GM15510 (cell line): ENCODE measurements around the gene GABARAP.

Experiments used
- POLR2A ChIP-seq: IDR thresholded peaks from 3 replicates; pipeline ENCODE4 v1.6.1; 2011; ENCODE audit warnings: borderline replicate concordance; ENCODE audit not compliant: insufficient read length; ENCODE audit errors: extremely low read depth

The GABARAP gene

GRCh38 chr17:7215136-7215638 is 27.1 kb downstream of the GABARAP start:
- no peak for TF ChIP-seq POLR2A

DNA sequence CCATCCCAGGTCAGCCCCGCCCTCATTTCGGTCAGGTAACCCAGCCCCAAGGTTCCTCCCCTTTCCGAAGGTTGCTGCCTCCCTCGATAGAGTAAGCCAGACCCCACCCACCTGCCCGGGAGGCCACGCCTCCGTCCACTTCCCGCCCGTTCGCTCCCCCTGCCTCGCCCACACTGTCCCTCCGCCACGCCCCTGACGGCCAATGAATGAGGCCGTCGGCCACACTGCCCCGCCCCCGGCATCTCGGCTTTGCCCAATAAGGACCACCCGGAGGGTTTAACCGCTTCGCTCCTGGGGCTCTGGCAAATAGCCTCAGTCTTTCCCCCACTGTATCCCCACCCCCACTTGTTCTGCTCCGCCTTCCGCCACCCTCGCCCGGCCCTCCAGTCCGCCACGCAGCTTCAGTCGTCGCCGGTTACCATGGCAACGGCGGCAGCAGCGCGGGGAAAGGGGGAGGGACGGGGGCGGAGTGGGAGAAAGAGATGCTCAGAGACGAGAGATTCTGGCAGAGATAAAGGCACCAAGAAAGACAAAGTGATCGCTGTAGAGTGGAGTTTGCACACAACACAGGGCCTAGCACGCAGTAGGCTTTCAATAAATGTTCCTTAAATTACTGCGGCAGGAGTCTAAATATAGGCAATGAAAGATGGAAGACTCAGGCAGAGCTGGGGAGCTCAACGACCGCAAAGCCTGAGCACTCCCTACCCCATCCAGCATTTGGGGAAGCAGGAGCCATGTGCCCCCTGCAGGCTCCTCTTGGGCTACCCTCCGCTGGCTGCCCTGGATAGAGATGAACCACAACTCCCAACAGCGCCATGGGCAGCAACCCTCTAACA is 27.7 kb downstream of the GABARAP start:
- no peak for TF ChIP-seq POLR2A

- no peak for TF ChIP-seq POLR2A
Measured at GRCh38 chr17:7213895-7214299, 28.4 kb downstream of the GABARAP start.

DNA sequence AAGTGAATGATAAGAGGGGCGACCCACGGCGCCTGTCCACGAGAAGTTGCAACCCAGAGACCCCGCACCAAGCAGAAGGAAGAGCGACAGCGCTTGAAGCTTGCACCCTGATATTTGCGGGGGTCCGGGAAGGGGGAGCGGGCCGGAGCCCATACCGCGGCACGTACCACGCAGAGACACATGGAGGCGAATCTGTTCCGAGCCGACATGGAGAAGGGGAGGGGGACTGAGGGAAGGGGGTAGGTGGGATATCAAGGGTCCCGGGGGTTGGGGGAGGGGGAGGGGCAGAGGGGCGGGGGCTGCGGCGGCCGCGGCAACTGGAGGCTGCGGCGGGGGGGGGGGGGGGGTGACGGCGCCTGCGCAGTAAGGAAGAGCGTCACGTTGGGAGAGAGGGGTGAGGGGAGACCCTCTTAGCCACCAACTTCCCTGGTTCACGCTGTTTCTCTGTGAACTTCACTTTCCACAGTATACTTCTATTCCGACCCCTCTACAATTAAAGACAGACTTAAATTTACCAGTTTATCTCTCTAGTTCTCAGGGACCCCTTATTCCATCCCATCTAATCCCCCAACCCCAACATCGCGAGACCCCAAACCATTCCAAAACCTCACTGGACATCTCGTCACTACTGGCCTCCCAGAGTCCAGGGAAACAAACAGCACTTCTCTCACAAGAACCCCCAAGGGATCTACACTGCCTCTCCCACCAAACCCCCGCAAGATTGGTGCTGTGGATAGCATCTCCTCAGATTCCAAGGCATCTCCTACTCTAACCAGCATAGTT is 30.6 kb downstream of the GABARAP start:
- no peak for TF ChIP-seq POLR2A

DNA sequence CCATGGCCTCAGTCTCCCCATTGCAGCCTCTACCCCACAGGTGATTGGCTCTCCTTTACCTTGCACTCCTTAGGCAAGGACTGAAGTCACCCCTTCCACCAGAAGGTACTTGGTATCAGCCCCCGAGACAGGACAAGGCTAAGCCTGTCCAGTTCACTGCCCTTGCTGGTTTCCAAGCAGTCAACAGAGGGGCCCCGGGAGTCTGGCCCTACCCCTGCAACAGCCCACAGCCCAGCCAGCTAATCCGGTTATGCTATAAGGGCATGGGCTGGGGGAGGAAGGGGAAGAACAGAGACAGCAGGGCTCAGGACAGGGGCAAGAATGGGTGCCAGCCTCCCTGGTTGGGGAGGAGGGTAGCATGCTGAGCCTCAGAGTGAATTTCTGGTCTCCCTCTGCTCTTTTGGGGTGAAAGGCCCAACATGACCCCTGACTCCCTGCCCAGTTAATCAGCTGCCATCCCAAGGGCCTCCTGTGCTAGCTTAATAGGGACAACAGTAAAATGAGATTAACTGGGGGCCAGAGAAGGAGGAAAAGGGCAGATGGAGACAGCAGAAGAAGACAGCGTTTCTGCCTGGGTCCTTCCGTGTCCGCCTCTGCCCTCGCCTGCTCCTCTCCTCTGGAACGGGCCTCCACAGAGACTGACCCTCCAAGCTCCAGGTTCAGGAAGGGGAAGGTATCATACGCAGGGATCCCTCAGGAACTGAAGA is 33.3 kb downstream of the GABARAP start:
- TF ChIP-seq POLR2A = no peak

DNA sequence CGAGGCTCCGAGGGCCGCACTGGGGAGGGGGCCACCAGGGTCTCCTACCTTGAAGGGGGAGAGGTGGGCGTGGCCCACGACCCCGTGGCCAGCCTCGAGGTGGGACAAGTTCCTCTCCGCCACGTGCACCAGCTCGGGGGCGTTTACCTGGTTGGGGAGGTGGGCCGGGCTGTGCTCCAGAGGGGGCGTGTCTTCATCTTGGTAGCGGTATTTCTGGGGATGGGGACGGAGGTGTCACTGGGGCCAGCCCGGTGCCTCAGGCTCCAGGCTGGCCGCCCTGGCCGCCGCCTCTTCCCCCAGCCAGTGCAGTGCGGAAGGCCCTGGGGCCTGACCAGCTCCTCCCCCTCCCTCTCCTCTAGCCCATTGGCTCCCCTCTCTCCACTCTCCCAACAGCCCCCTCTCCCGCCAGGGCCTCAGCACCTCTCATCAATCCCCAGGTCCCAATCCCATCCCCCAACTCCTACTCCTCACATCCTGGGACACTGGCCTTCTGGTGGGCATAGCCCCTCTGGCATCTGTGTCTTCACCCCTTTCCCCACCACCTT is 34.1 kb downstream of the GABARAP start:
- no peak for TF ChIP-seq POLR2A

DNA sequence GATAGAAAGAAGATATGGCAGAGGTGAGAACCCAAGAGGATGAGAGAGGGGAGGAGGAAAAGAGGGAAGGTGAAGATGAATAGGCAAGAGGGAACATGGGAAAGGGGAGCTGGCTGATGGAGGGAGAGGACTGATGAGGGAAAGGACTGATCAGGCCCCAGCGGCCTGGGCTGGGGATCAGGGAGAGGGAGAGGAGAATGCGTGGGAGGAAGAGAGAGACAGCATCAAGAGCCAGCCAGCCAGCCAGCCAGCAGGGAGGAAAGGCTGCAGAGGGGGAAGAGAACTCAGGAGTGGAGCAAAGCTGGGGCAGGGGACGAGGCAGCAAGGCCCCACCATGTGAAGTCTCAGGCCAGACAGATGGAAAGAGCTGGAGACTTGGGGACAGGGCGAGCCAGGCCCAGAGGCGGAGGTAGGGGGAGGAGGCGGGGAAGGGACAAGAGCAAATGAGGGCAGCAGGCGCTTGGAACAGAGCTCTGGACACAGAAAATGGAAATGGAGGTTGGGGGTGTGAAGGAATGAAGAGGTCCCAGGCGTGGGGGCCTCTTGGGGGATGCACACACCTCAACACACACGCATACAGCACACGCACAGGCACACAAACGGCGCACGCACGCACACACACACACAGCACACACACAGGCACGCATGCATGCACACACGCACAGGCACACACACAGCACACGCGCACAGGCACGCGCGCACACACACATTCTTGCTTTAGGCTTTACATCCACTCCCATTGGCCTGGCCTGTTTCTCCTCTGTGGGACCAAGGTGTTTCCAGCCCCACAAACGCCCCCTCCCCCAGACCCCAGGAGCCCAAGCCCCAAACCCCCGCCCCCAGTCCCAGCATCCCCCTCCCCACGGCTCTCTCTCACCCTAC is 34.9 kb downstream of the GABARAP start:
- TF ChIP-seq POLR2A = no peak

- no peak for TF ChIP-seq POLR2A
Measured at GRCh38 chr17:7205561-7205960, 36.7 kb downstream of the GABARAP start.

DNA sequence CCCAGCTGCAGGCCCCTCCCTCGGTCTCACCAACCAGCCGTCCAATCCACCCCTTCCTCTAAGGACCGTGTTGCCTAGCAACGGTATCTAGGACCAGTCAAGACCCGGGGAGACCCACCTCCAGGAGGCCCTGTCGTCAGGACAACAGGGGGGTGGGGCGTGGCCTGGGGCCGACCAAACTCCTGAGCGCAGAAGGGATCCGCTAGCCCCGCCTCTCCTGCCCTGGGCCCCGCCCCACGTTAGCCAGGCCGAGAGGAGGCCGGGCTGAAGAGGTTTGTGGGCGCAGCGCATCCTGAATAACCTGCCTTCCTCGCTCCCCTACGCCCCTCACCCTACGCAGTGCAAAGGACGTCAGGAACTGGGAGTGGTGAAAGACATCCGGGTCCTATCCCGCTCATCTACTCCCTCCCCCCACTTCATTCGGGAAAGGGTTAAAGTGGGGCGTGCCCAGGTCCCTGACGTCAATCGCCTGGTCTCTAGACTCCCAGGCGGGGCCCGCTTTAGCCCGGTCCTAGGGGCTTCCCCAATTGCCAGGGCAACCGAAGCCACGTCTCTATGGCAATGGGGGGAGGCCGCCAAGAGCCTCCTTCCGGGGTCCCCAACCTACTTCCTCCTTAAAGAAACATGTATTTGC is 37.3 kb downstream of the GABARAP start:
- TF ChIP-seq POLR2A = peak; percentile 29

DNA sequence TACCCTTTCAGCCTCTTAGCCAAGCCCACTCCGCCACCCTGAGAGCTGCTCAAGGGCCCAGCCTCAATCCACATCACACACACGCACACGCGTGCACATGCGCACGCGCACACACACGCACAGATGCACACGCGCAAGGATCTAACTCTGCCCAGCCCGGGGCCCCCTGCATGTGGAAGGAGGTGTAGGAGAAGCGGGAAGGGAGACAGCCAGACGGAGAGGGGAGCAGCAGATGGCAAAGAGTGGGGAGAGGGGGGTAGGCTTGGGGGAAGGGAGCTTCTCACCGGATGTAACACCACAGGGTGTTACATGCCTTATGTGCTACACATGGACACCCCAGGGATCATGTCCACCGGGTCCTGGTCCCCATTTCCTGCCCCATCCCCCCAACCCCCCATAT is 37.9 kb downstream of the GABARAP start:
- no peak for TF ChIP-seq POLR2A

DNA sequence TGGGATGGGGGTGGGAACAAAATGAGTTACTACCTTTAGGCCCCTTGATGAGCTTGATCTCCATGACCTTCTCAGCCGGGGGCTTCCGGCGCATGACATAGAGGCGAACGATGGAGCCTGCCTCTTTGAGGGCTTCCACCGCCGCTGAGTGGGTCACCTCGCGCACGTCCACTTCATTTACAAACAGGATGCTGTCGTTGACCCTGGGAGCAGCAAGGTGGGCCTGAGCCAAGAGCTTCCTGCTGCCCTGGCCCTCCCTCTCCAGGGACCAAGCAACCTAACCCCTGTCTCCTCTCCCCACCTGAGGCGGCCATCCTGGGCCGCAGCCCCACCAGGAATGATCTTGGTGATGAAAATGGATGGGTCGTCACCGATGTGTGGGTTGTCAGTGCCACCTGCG is 38.9 kb downstream of the GABARAP start:
- no peak for TF ChIP-seq POLR2A

GRCh38 chr17:7196651-7197401 is 45.4 kb downstream of the GABARAP start:
- TF ChIP-seq POLR2A = no peak

DNA sequence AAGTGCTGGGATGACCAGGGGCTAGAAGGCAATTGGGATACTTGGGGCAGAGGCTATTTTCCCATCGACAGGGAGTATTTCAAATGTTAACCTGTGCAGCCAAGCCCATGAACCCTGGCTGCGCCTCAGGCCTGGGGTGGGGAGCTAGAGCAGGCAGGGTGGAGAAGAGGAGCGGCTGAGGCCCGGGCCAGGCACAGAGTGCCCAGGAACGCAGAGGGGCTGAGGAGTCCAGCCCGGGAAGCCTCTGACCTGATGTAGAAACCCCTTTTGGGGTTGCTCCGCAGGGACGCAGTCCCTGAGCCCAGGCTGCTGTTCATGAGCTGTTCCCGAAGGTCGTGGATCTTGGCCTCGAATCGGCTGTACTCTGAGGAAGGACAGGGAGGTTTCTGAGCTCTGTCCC is 46.3 kb downstream of the GABARAP start:
- TF ChIP-seq POLR2A = no peak
